ENCODE results near the gene STXBP5L.

The STXBP5L gene

GRCh38 chr3:121411523-121411922 is 503.5 kb downstream of the STXBP5L start:
- H3K4me2 ChIP-seq (ENCODE audit: low read length): no peak overlapping the region
- no peaks in the 10 kb centered on the region for H3K4me1 ChIP-seq
- H3K36me3 ChIP-seq (ENCODE audit: control insufficient read depth, insufficient read depth, low read length): no peaks in the 10 kb centered on the region
- H3K4me3 ChIP-seq (ENCODE audit: low read depth, low read length): no peak overlapping the region
- H3K27me3 ChIP-seq (ENCODE audit: control insufficient read depth, insufficient read depth, low read length): no peaks in the 10 kb centered on the region
- no peak overlapping the region for H2AFZ ChIP-seq
- H3K9me3 ChIP-seq (ENCODE audit: control insufficient read depth, low read length): no peaks in the 10 kb centered on the region
- TF ChIP-seq CTCF (IDR thresholded peaks at IDR 0.05): no peak
- H3K79me2 ChIP-seq: no peaks in the 10 kb centered on the region
- no peak overlapping the region for H3K9ac ChIP-seq
- no peak overlapping the region for H3K27ac ChIP-seq

- no peak for TF ChIP-seq CTCF (IDR thresholded peaks at IDR 0.05)
- H3K9ac ChIP-seq: no peak overlapping the region
- no peaks in the 10 kb centered on the region for H3K79me2 ChIP-seq
- no peak overlapping the region for H2AFZ ChIP-seq
- H3K27me3 ChIP-seq (ENCODE audit: control insufficient read depth, insufficient read depth, low read length): no peaks in the 10 kb centered on the region
- H3K4me2 ChIP-seq (ENCODE audit: low read length): no peak overlapping the region
- no peaks in the 10 kb centered on the region for H3K36me3 ChIP-seq (ENCODE audit: control insufficient read depth, insufficient read depth, low read length)
- no peak overlapping the region for H3K27ac ChIP-seq
- H3K9me3 ChIP-seq (ENCODE audit: control insufficient read depth, low read length): no peaks in the 10 kb centered on the region
- no peak overlapping the region for H3K4me3 ChIP-seq (ENCODE audit: low read depth, low read length)
- no peaks in the 10 kb centered on the region for H3K4me1 ChIP-seq
Observed at GRCh38 chr3:121414924-121415323, 506.9 kb downstream of the STXBP5L start.

GRCh38 chr3:121418182-121418581 is 510.2 kb downstream of the STXBP5L start:
- Histone ChIP-seq H3K36me3 (ENCODE audit: control insufficient read depth, insufficient read depth, low read length) (no peaks in the 10 kb centered on the region), H3K4me2 (ENCODE audit: low read length) (no peak overlapping the region), H3K4me3 (ENCODE audit: low read depth, low read length) (no peak overlapping the region), H3K9me3 (ENCODE audit: control insufficient read depth, low read length) (no peaks in the 10 kb centered on the region), H3K9ac (no peak overlapping the region), H3K79me2 (no peaks in the 10 kb centered on the region), H2AFZ (no peak overlapping the region), H3K27ac (no peak overlapping the region), H3K27me3 (ENCODE audit: control insufficient read depth, insufficient read depth, low read length) (no peaks in the 10 kb centered on the region), H3K4me1 (no peaks in the 10 kb centered on the region)
- TF ChIP-seq CTCF (IDR thresholded peaks at IDR 0.05): no peak

- no peak overlapping the region for H3K27ac ChIP-seq
- no peaks in the 10 kb centered on the region for H3K4me1 ChIP-seq
- no peaks in the 10 kb centered on the region for H3K9me3 ChIP-seq (ENCODE audit: control insufficient read depth, low read length)
- no peak for TF ChIP-seq CTCF (IDR thresholded peaks at IDR 0.05)
- H3K36me3 ChIP-seq (ENCODE audit: control insufficient read depth, insufficient read depth, low read length): no peaks in the 10 kb centered on the region
- H3K4me2 ChIP-seq (ENCODE audit: low read length): no peak overlapping the region
- H3K27me3 ChIP-seq (ENCODE audit: control insufficient read depth, insufficient read depth, low read length): no peaks in the 10 kb centered on the region
- no peaks in the 10 kb centered on the region for H3K79me2 ChIP-seq
- H3K4me3 ChIP-seq (ENCODE audit: low read depth, low read length): no peak overlapping the region
- H3K9ac ChIP-seq: no peak overlapping the region
- H2AFZ ChIP-seq: no peak overlapping the region
Observed at GRCh38 chr3:121424549-121424948, 516.5 kb downstream of the STXBP5L start.

GRCh38 chr3:121430664-121431215 is 522.7 kb downstream of the STXBP5L start:
- H3K9me3 ChIP-seq (ENCODE audit: control insufficient read depth, low read length): no peaks in the 10 kb centered on the region
- TF ChIP-seq CTCF (IDR thresholded peaks at IDR 0.05): no peak
- no peak overlapping the region for H3K4me3 ChIP-seq (ENCODE audit: low read depth, low read length)

More at GRCh38 chr3:121430664-121431215, 522.7 kb downstream of the STXBP5L start:
- Histone ChIP-seq H3K27ac (no peak overlapping the region), H2AFZ (no peak overlapping the region), H3K79me2 (no peaks in the 10 kb centered on the region), H3K27me3 (ENCODE audit: control insufficient read depth, insufficient read depth, low read length) (no peaks in the 10 kb centered on the region), H3K4me2 (ENCODE audit: low read length) (no peak overlapping the region), H3K4me1 (no peaks in the 10 kb centered on the region), H3K36me3 (ENCODE audit: control insufficient read depth, insufficient read depth, low read length) (no peaks in the 10 kb centered on the region), H3K9ac (no peak overlapping the region)

All from parathyroid adenoma (tissue), 2 donors.